Psoas muscle (tissue), 8 donors: ENCODE data around the gene SMIM9. TPM values are rescaled to one million over a fixed set of nuclear protein-coding genes. Genes with fewer than 3 reads are reported as not detected.

Experiments
- ATAC-seq, 4 donors: fragments of 200-7000 bp; cut with Tn5 transposase; one replicate each; pipeline ENCODE4 v1.9.1; 2020; ENCODE audit warnings: moderate library complexity in 3 of 4, mild to moderate bottlenecking in 2 of 4
- DNase-seq, 2 donors: peaks; one replicate each; pipeline ENCODE4 v3.0.0-alpha.2; 2020
- H3K27ac ChIP-seq: fragments of 200-600 bp; one replicate; pipeline ENCODE4 v1.8.0; 2022
- H3K27me3 ChIP-seq, 3 donors: fragments of 200-600 bp in 1 of 3; one replicate each; pipeline versions ENCODE4 v1.6.1 to v1.8.0; 2013 to 2022; ENCODE audit warnings: low read length in 2 of 3, mild to moderate bottlenecking in 2 of 3, moderate library complexity in 1 of 3; ENCODE audit not compliant: insufficient read depth in 3 of 3
- H3K36me3 ChIP-seq, 2 donors: fragments of 200-600 bp in 1 of 2; one replicate each; pipeline versions ENCODE4 v1.6.1 to v1.8.0; 2013 to 2022; ENCODE audit warnings: low read depth in 1 of 2, mild to moderate bottlenecking in 1 of 2, moderate library complexity in 1 of 2; ENCODE audit not compliant: insufficient read depth in 1 of 2
- H3K4me1 ChIP-seq: fragments of 200-600 bp; one replicate; pipeline ENCODE4 v1.8.0; 2022
- H3K4me3 ChIP-seq: fragments of 200-600 bp; one replicate; pipeline ENCODE4 v1.8.0; 2022; ENCODE audit warnings: mild to moderate bottlenecking
- H3K9me3 ChIP-seq: fragments of 200-600 bp; one replicate; pipeline ENCODE4 v1.8.0; 2022
- CTCF ChIP-seq: fragments of 200-600 bp; IDR thresholded peaks from one replicate; pipeline ENCODE4 v1.8.0; 2022; ENCODE audit warnings: antibody characterized with exemption
- WGBS, 3 donors: extraction: QIAGEN DNeasy Blood & Tissue Kit; methylation state at CpG; one replicate each; pipeline versions ENCODE4 v1.1.6 to v1.1.7; 2013; 5-methylcytosine and 5-hydroxymethylcytosine counted together
- intact Hi-C, 2 donors: fragments of 100-400 bp; cut with DNase I; formaldehyde crosslinking; loops; one replicate each; pipeline versions ENCODE4 v1.11.0 to v1.14.2; 2022
- polyA plus RNA-seq, 3 donors: library from polyadenylated mRNA; stranded (reverse); fragments of 200-250 nt; gene quantifications; one replicate each; pipeline ENCODE4 v1.2.3, GENCODE V29; 2013
- total RNA-seq, 4 donors: library from RNA; stranded (reverse); fragmentation: NEBNext Ultra II Directional in 2 of 4; extraction: Animal tissue kit (Norgen Biotek cat#: 25700) in 2 of 4; gene quantifications; one replicate each; pipeline versions ENCODE4 v1.2.1 to v1.2.4, GENCODE V29; 2021 to 2023
- donor health status: healthy with polysubstance abuse.
- donor health status: DM: no; HTN: no; CAD: no; lungs with moderate emphysema.
- donor health status: Bipolar disorder and iron deficiency.
- donor health status: healthy.
- donor health status: DM: yes; HTN: yes; CAD: no.
- donor health status: DM: no; HTN: no; CAD: no.
- donor health status: DM: no; HTN: no; CAD: no.
- donor health status: DM: yes; HTN: yes; CAD: no.

The SMIM9 gene
- total and polyA plus RNA-seq, 7 donors = not detected

- no peak for TF ChIP-seq CTCF
- H3K9me3 ChIP-seq = no peaks in the 10 kb centered on the region
- intact Hi-C loops = no loop called here
- no peak overlapping the region for H3K4me3 ChIP-seq
- peaks cover 0 to 5% of the 10 kb centered on the region in 2 donors for H3K36me3 ChIP-seq
- H3K27ac ChIP-seq = no peak overlapping the region
- no peak for ATAC-seq
- H3K4me1 ChIP-seq = no peaks in the 10 kb centered on the region
- no peak for DNase-seq
- 79 to 92% (median 90%) methylated on average over 13 of the region's 13 CpGs for WGBS, 3 donors
- no peaks in the 10 kb centered on the region for H3K27me3 ChIP-seq
Measured at GRCh38 chrX:154784149-154784995, 50.1 kb downstream of the SMIM9 start.

- peaks cover 0 to 32% of the 10 kb centered on the region in 2 donors for H3K36me3 ChIP-seq
- DNase-seq (no peak), ATAC-seq (no peak)
- intact Hi-C loops = no loop called here
- WGBS, 3 donors = 81 to 93% (median 84%) methylated on average over 8 to 9 of the region's 9 CpGs
- no peaks in the 10 kb centered on the region for H3K27me3 ChIP-seq
- TF ChIP-seq CTCF = no peak
- H3K4me1 ChIP-seq = no peaks in the 10 kb centered on the region
- H3K9me3 ChIP-seq = no peaks in the 10 kb centered on the region
- H3K27ac ChIP-seq = no peak overlapping the region
- H3K4me3 ChIP-seq = no peak overlapping the region
Measured at GRCh38 chrX:154780968-154781367, 53.5 kb downstream of the SMIM9 start.

- Histone ChIP-seq H3K4me3 (no peak overlapping the region), H3K27ac (no peak overlapping the region), H3K36me3 (peaks cover 0 to 49% of the 10 kb centered on the region in 2 donors), H3K4me1 (no peaks in the 10 kb centered on the region), H3K27me3 (no peaks in the 10 kb centered on the region), H3K9me3 (no peaks in the 10 kb centered on the region)
- ATAC-seq (no peak), DNase-seq (no peak)
- intact Hi-C loops = no loop called here
- no peak for TF ChIP-seq CTCF
- 62 to 84% (median 79%) methylated on average over 4 of the region's 4 CpGs for WGBS, 3 donors
Measured at GRCh38 chrX:154779261-154779660, 55.2 kb downstream of the SMIM9 start.

GRCh38 chrX:154776753-154777152 lies 57.7 kb downstream of the SMIM9 start:
- DNase-seq (no peak), ATAC-seq (no peak)
- Histone ChIP-seq H3K4me1 (no peaks in the 10 kb centered on the region), H3K27ac (no peak overlapping the region), H3K9me3 (peaks cover 3% of the 10 kb centered on the region), H3K27me3 (no peaks in the 10 kb centered on the region), H3K4me3 (no peak overlapping the region), H3K36me3 (peaks cover 0 to 72% of the 10 kb centered on the region in 2 donors)
- intact Hi-C loops = no loop called here
- TF ChIP-seq CTCF = no peak
- 75 to 97% (median 97%) methylated on average over 2 of the region's 2 CpGs for WGBS, 3 donors
